MCF 10A (cell line): ENCODE data around the gene FCHO1. TPM values are rescaled to one million over a fixed set of nuclear protein-coding genes. Genes with fewer than 3 reads are reported as not detected.

ENCODE experiments used
- BruUV-seq: library from RNA; stranded (reverse); fragments of 400-500 nt; replicated peaks from 2 replicates; lab custom pipeline; 2021; lab: Mats Ljungman, UMichigan
- CTCF ChIA-PET: fragments of 300-600 bp; sonication (Branson Sonifier 250); formaldehyde crosslinking; extraction: SDS; loops from one replicate; lab custom pipeline; 2021; ENCODE audit warnings: antibody characterized with exemption, inconsistent platforms; lab: Yijun Ruan, JAX
- POLR2A ChIA-PET: fragments of 300-600, 350-650 bp; sonication (Branson Sonifier 250); formaldehyde crosslinking; extraction: SDS; loops from one replicate; lab custom pipeline; 2020; ENCODE audit warnings: antibody characterized with exemption, inconsistent platforms; lab: Yijun Ruan, JAX
- DNase-seq: peaks from one replicate; pipeline ENCODE4 v3.0.0-alpha.2; 2018; ENCODE audit not compliant: unreplicated experiment
- H3K27ac Mint-ChIP-seq: one replicate; pipeline ENCODE4 v1.8.0; 2022; ENCODE audit warnings: mild to moderate bottlenecking, low read depth, mixed read lengths; ENCODE audit not compliant: unreplicated experiment
- H3K27me3 Mint-ChIP-seq: one replicate; pipeline ENCODE4 v1.8.0; 2022; ENCODE audit warnings: mixed read lengths; ENCODE audit not compliant: insufficient read depth, unreplicated experiment
- H3K36me3 Mint-ChIP-seq: one replicate; pipeline ENCODE4 v1.8.0; 2022; ENCODE audit warnings: mild to moderate bottlenecking, moderate library complexity, mixed read lengths; ENCODE audit not compliant: insufficient read depth, unreplicated experiment
- H3K4me1 Mint-ChIP-seq: one replicate; pipeline ENCODE4 v1.8.0; 2022; ENCODE audit warnings: mixed read lengths; ENCODE audit not compliant: insufficient read depth, unreplicated experiment
- H3K4me3 Mint-ChIP-seq: one replicate; pipeline ENCODE4 v1.8.0; 2022; ENCODE audit warnings: mild to moderate bottlenecking, moderate library complexity, mixed read lengths; ENCODE audit not compliant: unreplicated experiment
- H3K9me3 Mint-ChIP-seq: one replicate; pipeline ENCODE4 v1.8.0; 2022; ENCODE audit warnings: mixed read lengths; ENCODE audit not compliant: unreplicated experiment
- CTCF ChIP-seq: fragments of 200-600 bp; IDR thresholded peaks from one replicate; pipeline ENCODE4 v1.8.0; 2022; ENCODE audit warnings: antibody characterized with exemption, mild to moderate bottlenecking; ENCODE audit not compliant: unreplicated experiment
- intact Hi-C: fragments of 100-400 bp; cut with micrococcal nuclease; formaldehyde crosslinking; loops from 2 replicates; pipeline ENCODE4 v1.14.1; 2022
- total RNA-seq: library from RNA; stranded (reverse); gene quantifications from 2 replicates; pipeline ENCODE4 v1.2.3, GENCODE V29; 2022

The FCHO1 gene
- total RNA-seq, 1 experiment from 2014 or later: 0.23 TPM

DNA sequence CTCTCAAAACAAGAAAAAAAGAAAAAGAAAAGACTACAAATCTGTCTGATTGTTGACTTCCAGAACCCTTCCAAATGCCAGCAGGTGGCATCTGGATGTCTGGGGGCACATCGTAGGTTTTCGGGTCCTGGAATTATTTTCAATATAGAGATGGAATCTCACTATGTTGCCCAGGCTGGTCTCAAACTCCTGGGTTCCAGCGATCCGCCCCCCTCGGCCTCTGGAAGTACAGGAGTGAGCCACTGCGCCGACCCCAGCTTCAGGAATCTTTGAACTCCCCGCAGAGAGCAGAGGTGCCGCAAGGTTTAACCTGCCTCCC is 43.1 kb downstream of the FCHO1 start:
- Mint-ChIP-seq H3K36me3 (no peaks in the 10 kb centered on the region), H3K9me3 (no peaks in the 10 kb centered on the region), H3K27me3 (no peaks in the 10 kb centered on the region), H3K4me1 (peaks cover 18% of the 10 kb centered on the region), H3K4me3 (peak overlapping the region; percentile 44), H3K27ac (no peak overlapping the region)
- no TSS peak for BruUV-seq
- ChIA-PET POLR2A (no interaction called here), CTCF (interaction anchor here (0.5 to 3.1 kb wide), 5 partner anchors 10 to 189 kb away, joined by 3 to 23 read pairs (median 3); no protein-coding TSS in a partner anchor)
- intact Hi-C loops: no loop called here
- no peak for TF ChIP-seq CTCF
- DNase-seq: no peak

DNA sequence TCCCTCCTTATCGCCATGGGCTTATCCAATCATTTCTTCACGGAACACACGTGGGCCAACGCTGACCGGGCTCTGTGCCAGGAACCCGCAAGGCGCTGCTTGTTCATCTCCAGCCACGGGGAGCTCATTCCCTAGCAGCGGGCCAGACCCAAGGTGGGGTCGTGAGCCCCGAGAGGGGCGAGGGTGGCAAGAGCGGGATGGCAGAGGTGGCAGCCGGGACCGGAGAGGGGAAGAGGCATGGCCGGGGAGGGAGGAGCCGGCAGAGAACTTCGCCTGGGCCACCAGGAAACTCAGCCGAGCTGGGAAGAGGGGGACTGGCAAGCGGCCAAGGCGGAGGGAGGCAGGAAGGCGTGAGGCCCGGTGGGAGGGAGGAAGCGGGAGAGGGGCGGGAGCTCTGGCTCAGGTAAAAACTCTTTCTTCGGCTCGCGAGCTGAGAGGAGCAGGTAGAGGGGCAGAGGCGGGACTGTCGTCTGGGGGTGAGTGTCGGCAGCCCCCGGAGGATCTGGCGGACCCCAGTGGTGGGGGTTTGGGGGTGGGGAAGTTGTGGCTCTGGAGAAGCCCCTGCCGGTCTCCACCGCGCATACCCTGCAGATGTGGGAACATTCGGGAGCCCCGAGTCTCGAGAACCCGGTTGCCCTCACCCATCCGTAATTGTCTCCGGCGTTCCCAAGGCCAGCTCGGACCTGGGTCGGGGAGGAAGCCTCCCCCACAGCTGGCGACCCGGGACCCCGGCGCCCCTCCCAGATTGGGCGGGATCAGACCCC is 43.6 kb downstream of the FCHO1 start, which contains the start of gene B3GNT3:
B3GNT3 (plus strand) TSS at position 408 of the 764 bp plus-strand sequence. CDS start 12,670 bp downstream, outside the sequence.
- DNase-seq: peak; percentile 82
- Mint-ChIP-seq H3K27me3 (no peaks in the 10 kb centered on the region), H3K9me3 (no peaks in the 10 kb centered on the region), H3K4me1 (peaks cover 18% of the 10 kb centered on the region), H3K36me3 (no peaks in the 10 kb centered on the region), H3K27ac (no peak within 1 kb of the TSS), H3K4me3 (peak within 1 kb of the TSS; percentile 44)
- intact Hi-C loops: no loop called here
- BruUV-seq: no TSS peak
- no peak for TF ChIP-seq CTCF
- POLR2A ChIA-PET: no interaction called here
- CTCF ChIA-PET: interaction anchor here (0.5 to 3.1 kb wide), 8 partner anchors 10 to 1302 kb away, joined by 3 to 23 read pairs (median 3); no protein-coding TSS in a partner anchor

DNA sequence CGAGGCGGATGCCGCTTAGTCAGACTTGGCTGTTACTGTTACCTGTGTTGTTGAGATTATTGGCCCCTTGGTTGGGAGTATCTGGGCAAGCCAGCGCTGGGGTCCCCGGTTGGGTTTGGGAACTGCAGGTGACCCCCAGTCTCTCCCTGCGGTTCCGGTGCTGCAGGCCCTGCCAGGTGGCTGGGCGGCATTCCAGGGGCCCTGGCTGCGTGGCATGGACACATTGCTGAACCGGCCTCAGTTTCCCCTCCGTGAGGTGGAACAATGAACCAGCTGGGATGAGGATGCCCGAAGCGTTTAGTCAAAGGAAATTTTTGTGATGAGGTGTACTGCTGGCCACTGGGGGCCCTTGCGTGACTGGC is 44.2 kb downstream of the FCHO1 start:
- no peak for DNase-seq
- H3K9me3 Mint-ChIP-seq: no peaks in the 10 kb centered on the region
- H3K27ac Mint-ChIP-seq: no peak overlapping the region
- POLR2A ChIA-PET: no interaction called here
- BruUV-seq: no TSS peak
- H3K36me3 Mint-ChIP-seq: no peaks in the 10 kb centered on the region
- peaks cover 18% of the 10 kb centered on the region for H3K4me1 Mint-ChIP-seq
- H3K27me3 Mint-ChIP-seq: no peaks in the 10 kb centered on the region
- no peak for TF ChIP-seq CTCF
- CTCF ChIA-PET: interaction anchor here (0.6 to 3.1 kb wide), 5 partner anchors 11 to 1302 kb away, joined by 3 to 23 read pairs (median 3); no protein-coding TSS in a partner anchor
- intact Hi-C loops: no loop called here
- H3K4me3 Mint-ChIP-seq: peak overlapping the region; percentile 16

- BruUV-seq: no TSS peak
- Mint-ChIP-seq H3K27ac (peak overlapping the region; percentile 9), H3K4me1 (peaks cover 18% of the 10 kb centered on the region), H3K9me3 (no peaks in the 10 kb centered on the region), H3K36me3 (no peaks in the 10 kb centered on the region), H3K27me3 (no peaks in the 10 kb centered on the region), H3K4me3 (no peak overlapping the region)
- intact Hi-C loops: no loop called here
- POLR2A ChIA-PET: interaction anchor here (0.6 to 1.1 kb wide), 2 partner anchors 137 to 242 kb away, joined by 3 to 4 read pairs; no protein-coding TSS in a partner anchor
- CTCF ChIA-PET: interaction anchor here (0.9 to 3.1 kb wide), 6 partner anchors 12 to 412 kb away, joined by 3 to 23 read pairs (median 3); no protein-coding TSS in a partner anchor
- peak; percentile 54 for DNase-seq
- TF ChIP-seq CTCF: no peak
These were observed 44.9 kb downstream of the FCHO1 start for GRCh38 chr19:17796013-17796837.
